Neuronal stem cell (in vitro differentiated cells): ENCODE data around the gene TRIM34.

Source experiments
- DNase-seq: peaks from one replicate; pipeline ENCODE4 v3.0.0-alpha.2; 2013; ENCODE audit warnings: low spot score
- H2AFZ ChIP-seq: one replicate; pipeline ENCODE4 v1.6.1; 2013; ENCODE audit warnings: mild to moderate bottlenecking, low read length, inconsistent platforms
- H2AK5ac ChIP-seq: 2 replicates; pipeline ENCODE4 v1.6.1; 2013; ENCODE audit warnings: low read depth, mild to moderate bottlenecking, inconsistent platforms, low read length, moderate library complexity, mixed read lengths
- H2BK120ac ChIP-seq: 2 replicates; pipeline ENCODE4 v1.6.1; 2013; ENCODE audit warnings: low read depth, mild to moderate bottlenecking, inconsistent platforms, low read length, moderate library complexity, mixed read lengths
- H2BK12ac ChIP-seq: one replicate; pipeline ENCODE4 v1.6.1; 2013; ENCODE audit warnings: low read length, inconsistent platforms
- H2BK15ac ChIP-seq: 2 replicates; pipeline ENCODE4 v1.6.1; 2013; ENCODE audit warnings: mild to moderate bottlenecking, low read length, inconsistent platforms, mixed read lengths
- H2BK5ac ChIP-seq: one replicate; pipeline ENCODE4 v1.6.1; 2013; ENCODE audit warnings: inconsistent platforms, mild to moderate bottlenecking, low read length, moderate library complexity
- H3K14ac ChIP-seq: one replicate; pipeline ENCODE4 v1.6.1; 2013; ENCODE audit warnings: low read length, inconsistent platforms
- H3K18ac ChIP-seq: 2 replicates; pipeline ENCODE4 v1.6.1; 2013; ENCODE audit warnings: low read length, inconsistent platforms
- H3K23ac ChIP-seq: 2 replicates; pipeline ENCODE4 v1.6.1; 2013; ENCODE audit warnings: low read depth, mild to moderate bottlenecking, mixed read lengths, low read length, inconsistent platforms; ENCODE audit not compliant: poor library complexity
- H3K27ac ChIP-seq: replicated peaks from 3 replicates; pipeline ENCODE4 v1.5.1; 2013; ENCODE audit warnings: low read length, inconsistent platforms
- H3K27me3 ChIP-seq, 3 experiments: 2 replicates each; pipeline ENCODE4 v1.6.1; 2013; ENCODE audit warnings: low read length in 3 of 3, mild to moderate bottlenecking in 2 of 3, inconsistent platforms in 1 of 3, low read depth in 1 of 3, mixed read lengths in 1 of 3, moderate library complexity in 1 of 3; ENCODE audit not compliant: control insufficient read depth in 3 of 3, insufficient read depth in 3 of 3
- H3K36me3 ChIP-seq, 2 donors: replicated peaks in 1 of 2; 2 replicates each; pipeline ENCODE4 v1.6.1; 2013; ENCODE audit warnings: low read length in 2 of 2; ENCODE audit not compliant: control insufficient read depth in 2 of 2, insufficient read depth in 2 of 2
- H3K4ac ChIP-seq: 2 replicates; pipeline ENCODE4 v1.6.1; 2013; ENCODE audit warnings: inconsistent platforms, mild to moderate bottlenecking, low read length, moderate library complexity
- H3K4me1 ChIP-seq, 2 donors: 1 replicate in 1 of 2; 2 replicates in 1 of 2; pipeline ENCODE4 v1.6.1; 2013; ENCODE audit warnings: low read length in 2 of 2, low read depth in 1 of 2; ENCODE audit not compliant: control insufficient read depth in 2 of 2, insufficient read depth in 1 of 2
- H3K4me2 ChIP-seq: one replicate; pipeline ENCODE4 v1.6.1; 2013; ENCODE audit warnings: mild to moderate bottlenecking, low read length, inconsistent platforms; ENCODE audit not compliant: insufficient read depth, poor library complexity, severe bottlenecking
- H3K4me3 ChIP-seq, 2 donors: 2 replicates each; pipeline ENCODE4 v1.5.1; 2013; ENCODE audit warnings: low read length in 2 of 2, mild to moderate bottlenecking in 2 of 2, inconsistent platforms in 1 of 2, moderate library complexity in 1 of 2
- H3K79me1 ChIP-seq: one replicate; pipeline ENCODE4 v1.6.1; 2013; ENCODE audit warnings: low read depth, mild to moderate bottlenecking, inconsistent platforms, low read length, moderate library complexity
- H3K9ac ChIP-seq: one replicate; pipeline ENCODE4 v1.6.1; 2013; ENCODE audit warnings: mild to moderate bottlenecking, low read depth, low read length, inconsistent platforms; ENCODE audit not compliant: poor library complexity
- H3K9me3 ChIP-seq, 2 donors: replicated peaks in 1 of 2; 2 replicates each; pipeline versions ENCODE3 to v1.6.1; 2013; ENCODE audit warnings: low read length in 2 of 2, mild to moderate bottlenecking in 2 of 2, inconsistent platforms in 1 of 2, low read depth in 1 of 2, mixed read lengths in 1 of 2, moderate library complexity in 1 of 2; ENCODE audit not compliant: control insufficient read depth in 2 of 2, insufficient read depth in 1 of 2
- H4K8ac ChIP-seq: one replicate; pipeline ENCODE4 v1.6.1; 2013; ENCODE audit warnings: low read depth, mild to moderate bottlenecking, inconsistent platforms, low read length, moderate library complexity
- H4K91ac ChIP-seq: one replicate; pipeline ENCODE4 v1.6.1; 2013; ENCODE audit warnings: low read length, low read depth, mild to moderate bottlenecking, inconsistent platforms; ENCODE audit not compliant: poor library complexity
- WGBS, 2 donors: extraction: QIAGEN DNeasy Blood & Tissue Kit; methylation state at CpG; one replicate each; pipeline ENCODE4 v1.1.7; 2013; ENCODE audit warnings: missing lambda C conversion rate in 2 of 2, mixed read lengths in 1 of 2; ENCODE audit not compliant: insufficient read length in 2 of 2, insufficient replicate concordance in 1 of 2; ENCODE audit errors: extremely low coverage in 2 of 2; 5-methylcytosine and 5-hydroxymethylcytosine counted together

TRIM34 gene

GRCh38 chr11:5592615-5593014 is 32.2 kb upstream of the TRIM34 start:
- whole genome bisulfite sequencing, 2 donors: no CpG with 5 or more reads among the region's 5 CpGs

GRCh38 chr11:5593146-5593545 is 31.7 kb upstream of the TRIM34 start:
- no peak overlapping the region for H3K9ac ChIP-seq
- H2AFZ ChIP-seq: no peak overlapping the region
- H3K18ac ChIP-seq: no peak overlapping the region
- no peak overlapping the region for H3K14ac ChIP-seq
- H2BK120ac ChIP-seq: no peak overlapping the region
- no peak overlapping the region for H2BK15ac ChIP-seq
- H3K4me2 ChIP-seq: no peak overlapping the region
- H2AK5ac ChIP-seq: no peak overlapping the region
- no peak for DNase-seq
- H3K23ac ChIP-seq: no peak overlapping the region
- H4K91ac ChIP-seq: no peak overlapping the region
- H3K27me3 ChIP-seq: peaks cover 0 to 2% (median 0%) of the 10 kb centered on the region in 3 experiments
- no peak overlapping the region for H3K27ac ChIP-seq
- no peaks in the 10 kb centered on the region for H3K36me3 ChIP-seq
- no peak overlapping the region for H3K4me3 ChIP-seq
- no peak overlapping the region for H4K8ac ChIP-seq
- H2BK5ac ChIP-seq: no peak overlapping the region
- no peak overlapping the region for H3K4ac ChIP-seq
- no peak overlapping the region for H2BK12ac ChIP-seq
- WGBS, 2 donors: no CpG with 5 or more reads among the region's 1 CpG
- no peaks in the 10 kb centered on the region for H3K79me1 ChIP-seq
- H3K9me3 ChIP-seq: no peaks in the 10 kb centered on the region
- H3K4me1 ChIP-seq: peaks cover 0 to 6% of the 10 kb centered on the region in 2 donors

More at GRCh38 chr11:5592615-5593014, 32.2 kb upstream of the TRIM34 start:
- no peak overlapping the region for H3K14ac ChIP-seq
- H3K4me3 ChIP-seq: no peak overlapping the region
- H3K9ac ChIP-seq: no peak overlapping the region
- H3K4me1 ChIP-seq: peaks cover 0 to 4% of the 10 kb centered on the region in 2 donors
- H2AK5ac ChIP-seq: no peak overlapping the region
- H2AFZ ChIP-seq: no peak overlapping the region
- no peaks in the 10 kb centered on the region for H3K79me1 ChIP-seq
- no peak overlapping the region for H3K18ac ChIP-seq
- no peak for DNase-seq
- no peak overlapping the region for H2BK120ac ChIP-seq
- no peak overlapping the region for H3K27ac ChIP-seq
- no peak overlapping the region for H4K91ac ChIP-seq
- no peak overlapping the region for H3K23ac ChIP-seq
- H3K9me3 ChIP-seq: no peaks in the 10 kb centered on the region
- H4K8ac ChIP-seq: no peak overlapping the region
- no peak overlapping the region for H2BK15ac ChIP-seq
- no peak overlapping the region for H3K4me2 ChIP-seq
- peaks cover 0 to 2% (median 0%) of the 10 kb centered on the region in 3 experiments for H3K27me3 ChIP-seq
- H3K36me3 ChIP-seq: no peaks in the 10 kb centered on the region
- no peak overlapping the region for H2BK12ac ChIP-seq
- no peak overlapping the region for H3K4ac ChIP-seq
- no peak overlapping the region for H2BK5ac ChIP-seq

GRCh38 chr11:5596607-5597201 is 28.1 kb upstream of the TRIM34 start, which contains the start of gene TRIM6:
Gene TRIM6, plus strand, starts transcription at chr11:5596637. Its CDS starts 261 bp downstream, at chr11:5596898.
- H3K4me2 ChIP-seq: peak within 1 kb of the TSS; percentile 47
- peaks cover 0 to 6% of the 10 kb centered on the region in 2 donors for H3K4me1 ChIP-seq
- peak; percentile 18 for DNase-seq
- peak within 1 kb of the TSS; percentile 77 for H3K23ac ChIP-seq
- no peak within 1 kb of the TSS for H2BK120ac ChIP-seq
- H3K4me3 ChIP-seq: peak within 1 kb of the TSS; percentile 49 to 75
- peaks cover 0 to 2% (median 0%) of the 10 kb centered on the region in 3 experiments for H3K27me3 ChIP-seq
- H2AK5ac ChIP-seq: no peak within 1 kb of the TSS
- H2BK12ac ChIP-seq: no peak within 1 kb of the TSS
- H3K79me1 ChIP-seq: no peaks in the 10 kb centered on the region
- peak within 1 kb of the TSS; percentile 86 for H2AFZ ChIP-seq
- no CpG with 5 or more reads among the region's 20 CpGs for WGBS, 2 donors
- no peak within 1 kb of the TSS for H3K27ac ChIP-seq
- peak within 1 kb of the TSS; percentile 24 for H3K9ac ChIP-seq
- H3K18ac ChIP-seq: peak within 1 kb of the TSS; percentile 90
- no peak within 1 kb of the TSS for H4K91ac ChIP-seq
- no peak within 1 kb of the TSS for H2BK5ac ChIP-seq
- no peak within 1 kb of the TSS for H3K4ac ChIP-seq
- H3K14ac ChIP-seq: no peak within 1 kb of the TSS
- H4K8ac ChIP-seq: no peak within 1 kb of the TSS
- no peak within 1 kb of the TSS for H2BK15ac ChIP-seq
- no peaks in the 10 kb centered on the region for H3K9me3 ChIP-seq
- H3K36me3 ChIP-seq: no peaks in the 10 kb centered on the region

- Histone ChIP-seq H2BK120ac (no peak overlapping the region), H4K8ac (no peak overlapping the region), H3K4ac (no peak overlapping the region), H3K27ac (no peak overlapping the region), H4K91ac (no peak overlapping the region), H2AK5ac (no peak overlapping the region), H3K18ac (no peak overlapping the region), H3K4me3 (no peak overlapping the region), H3K9ac (no peak overlapping the region), H3K4me1 (peaks cover 0 to 7% of the 10 kb centered on the region in 2 donors), H3K14ac (no peak overlapping the region), H2BK15ac (no peak overlapping the region), H2BK12ac (no peak overlapping the region), H3K23ac (no peak overlapping the region), H2AFZ (no peak overlapping the region), H3K9me3 (no peaks in the 10 kb centered on the region), H2BK5ac (no peak overlapping the region), H3K4me2 (no peak overlapping the region), H3K27me3 (peaks cover 0 to 2% (median 0%) of the 10 kb centered on the region in 3 experiments), H3K79me1 (no peaks in the 10 kb centered on the region), H3K36me3 (no peaks in the 10 kb centered on the region)
- DNase-seq: no peak
- WGBS, 2 donors: no CpG with 5 or more reads among the region's 3 CpGs
These were observed 26.8 kb upstream of the TRIM34 start for GRCh38 chr11:5597953-5598352.
